GM18873 (cell line): Measurements from ENCODE around the gene HRH1.
"Not testable (repeated sequence)": the region's sequence is repeated elsewhere in the genome, so short reads cannot be mapped to it uniquely, and the experiment has no call there.

Experiments
- ATAC-seq: cut with Tn5 transposase; IDR thresholded peaks from one replicate; pipeline ENCODE4 v1.9.1; 2021; ENCODE audit warnings: mild to moderate bottlenecking, moderate library complexity, moderate number of reproducible peaks; ENCODE audit not compliant: unreplicated experiment, low FRiP score

The HRH1 gene

DNA sequence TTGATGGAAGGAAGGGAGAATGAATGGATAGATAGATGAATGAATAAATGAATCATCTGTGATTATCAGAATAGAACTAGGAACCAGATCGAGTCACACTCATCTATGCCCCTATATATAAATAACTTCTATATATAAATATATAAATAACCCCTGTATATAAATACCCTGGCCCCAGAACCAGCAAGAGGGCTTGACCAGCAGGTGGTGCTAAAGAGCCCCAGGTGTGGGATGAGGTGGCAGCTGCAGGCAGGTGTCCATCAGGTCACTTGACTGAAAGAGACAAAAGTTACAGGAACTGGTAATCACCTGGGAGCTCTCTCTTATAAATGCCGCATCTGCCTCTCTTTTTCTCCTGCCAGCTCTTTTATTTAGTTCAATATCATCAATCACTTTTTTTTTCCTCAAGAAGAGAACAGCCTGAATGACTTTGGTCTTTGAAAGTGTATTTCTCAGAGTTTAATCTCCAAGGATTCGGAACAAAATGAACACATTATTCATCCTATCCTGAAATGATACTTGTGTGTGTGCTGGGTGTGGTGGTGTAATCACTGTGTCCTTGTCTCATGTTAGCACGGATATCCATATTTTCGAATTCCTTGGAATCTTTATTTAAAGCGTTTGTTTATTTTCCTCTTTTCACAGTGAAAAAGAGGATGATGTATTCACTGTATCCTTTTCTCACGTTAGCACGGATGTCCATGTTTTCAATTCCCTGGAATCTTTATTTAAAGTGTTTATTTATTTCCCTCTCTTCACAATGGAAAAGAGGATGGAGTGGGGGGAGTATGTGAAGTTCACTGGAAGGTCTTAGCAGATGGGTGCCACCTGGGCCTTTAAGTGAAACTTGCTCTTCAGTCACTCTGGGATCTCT lies 82.5 kb downstream of the HRH1 start:
- ATAC-seq: no peak

DNA sequence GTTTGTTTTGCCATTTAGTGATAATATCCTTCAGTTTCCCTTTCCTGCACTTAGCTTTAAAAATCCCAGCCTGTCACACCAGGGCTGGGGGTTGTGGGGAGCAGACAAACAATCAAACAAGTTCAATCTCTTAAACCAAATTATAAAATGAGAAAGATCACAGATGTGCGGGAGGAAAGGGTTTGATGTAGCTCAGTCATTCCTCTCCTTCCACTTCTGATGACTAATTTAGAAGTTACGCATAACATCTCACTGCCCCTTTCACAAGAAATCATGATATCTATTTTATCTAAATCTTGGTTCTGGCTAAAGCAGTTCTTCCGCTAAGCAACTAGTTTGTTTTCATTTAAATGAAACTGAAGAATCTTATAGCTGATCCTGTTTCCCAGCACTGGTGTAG lies 83.8 kb downstream of the HRH1 start:
- ATAC-seq: no peak

GRCh38 chr3:11238880-11239279 lies 84.6 kb downstream of the HRH1 start:
- no peak for ATAC-seq

DNA sequence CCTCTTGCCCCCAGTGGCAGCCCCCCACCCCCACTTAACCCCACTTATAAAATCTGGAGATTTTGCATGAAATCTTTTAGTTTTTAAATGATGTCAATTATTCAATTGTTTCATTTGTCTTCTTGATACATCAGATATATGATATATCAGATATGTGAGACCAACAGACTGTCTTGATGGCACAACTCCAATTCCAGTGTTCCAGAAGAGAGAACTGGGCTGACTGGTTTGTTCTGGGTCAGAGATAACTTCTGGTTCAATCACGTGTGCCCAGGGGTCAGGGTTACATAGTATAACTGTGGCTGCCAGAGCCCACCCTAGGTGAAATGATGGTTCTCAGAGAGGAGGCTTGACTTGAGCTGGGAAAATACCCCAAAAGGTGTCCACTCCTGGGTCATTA lies 85.5 kb downstream of the HRH1 start:
- no peak for ATAC-seq

DNA sequence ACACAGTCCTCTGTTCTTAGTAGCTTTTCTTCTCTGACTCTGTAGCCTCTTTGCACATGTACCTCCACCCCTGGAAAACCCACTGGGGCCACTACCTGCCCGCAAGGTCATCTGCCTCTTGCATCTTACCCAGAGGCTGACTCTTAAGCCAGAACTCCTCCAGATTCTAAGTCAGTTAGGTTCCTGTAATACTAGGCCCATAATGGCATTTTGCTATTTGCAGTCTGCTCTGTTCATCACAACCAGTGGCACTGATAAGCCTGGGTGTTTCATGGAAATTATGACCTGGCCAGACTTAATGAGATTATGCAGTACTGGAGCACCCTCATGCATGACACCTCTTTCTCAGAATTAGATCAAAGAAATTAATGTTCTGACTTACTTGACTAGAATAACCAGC lies 86.2 kb downstream of the HRH1 start:
- ATAC-seq: no peak

DNA sequence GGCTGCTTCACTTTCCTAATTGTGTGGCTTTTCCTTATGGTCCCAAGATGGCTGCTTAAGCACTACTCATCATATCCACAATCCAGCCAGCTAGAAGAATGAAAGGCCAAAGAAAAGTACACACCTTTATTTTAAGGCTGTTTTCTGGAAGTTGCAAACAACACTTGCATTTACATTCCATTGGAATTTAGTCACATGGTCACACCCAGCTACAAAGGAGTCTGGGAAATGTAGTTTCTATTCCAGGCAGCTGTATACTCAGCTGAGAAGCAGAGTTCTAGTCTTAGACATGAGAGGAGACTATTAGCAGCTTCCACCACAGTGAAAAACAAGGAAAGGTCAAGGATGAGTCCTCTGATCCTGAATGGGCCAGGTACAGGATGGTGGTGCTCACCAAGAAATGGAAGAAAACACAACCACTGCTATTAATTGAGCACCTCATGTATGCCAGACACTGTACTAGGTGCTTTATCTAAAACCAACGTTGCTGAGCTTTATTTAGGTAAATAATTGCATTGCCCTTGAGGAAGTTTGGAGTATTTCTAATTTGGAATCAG lies 89.9 kb downstream of the HRH1 start:
- no peak for ATAC-seq

DNA sequence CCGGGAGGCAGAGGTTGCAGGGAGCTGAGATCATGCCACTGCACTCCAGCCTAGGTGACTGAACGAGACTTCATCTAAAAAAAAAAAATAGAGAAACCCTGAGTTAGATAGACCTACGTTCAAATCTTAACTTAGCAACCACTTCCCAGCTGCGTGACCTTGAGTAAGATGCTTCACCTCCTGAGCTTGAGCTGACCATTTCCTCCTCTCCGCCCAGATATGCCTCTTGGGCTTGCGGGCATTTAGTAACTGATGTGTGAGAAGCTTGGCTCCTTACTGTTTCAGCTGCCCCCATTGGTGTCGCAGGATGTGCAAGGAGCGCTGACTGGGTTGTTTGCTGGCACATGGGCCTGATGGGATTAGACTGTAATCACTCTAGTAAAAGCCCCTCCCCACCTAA lies 91.0 kb downstream of the HRH1 start:
- ATAC-seq: no peak

GRCh38 chr3:11245827-11246662 lies 91.8 kb downstream of the HRH1 start:
- ATAC-seq: no peak

- ATAC-seq: no peak
Observed at GRCh38 chr3:11246663-11246970, 92.3 kb downstream of the HRH1 start.

DNA sequence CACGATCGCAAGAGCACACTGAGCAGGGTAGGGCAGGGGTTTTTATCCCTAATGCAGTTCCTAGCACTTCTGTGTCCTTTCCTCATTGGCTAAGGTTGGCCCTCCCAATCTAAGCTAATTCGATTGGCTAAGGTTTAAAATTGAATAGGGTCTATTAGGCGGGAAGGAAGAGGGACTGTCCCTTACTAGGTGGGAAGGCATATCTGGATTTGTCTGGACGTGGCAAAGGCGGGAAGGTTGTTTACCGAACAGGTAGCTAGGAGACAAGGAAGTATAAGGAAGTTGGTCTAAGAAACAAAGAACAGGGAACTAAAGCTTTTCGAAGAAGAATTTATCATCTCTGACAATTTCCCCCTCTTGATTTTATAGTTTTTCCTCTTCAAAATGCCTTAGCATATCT lies 93.1 kb downstream of the HRH1 start:
- no peak for ATAC-seq

GRCh38 chr3:11248596-11248995 lies 94.3 kb downstream of the HRH1 start:
- no peak for ATAC-seq

DNA sequence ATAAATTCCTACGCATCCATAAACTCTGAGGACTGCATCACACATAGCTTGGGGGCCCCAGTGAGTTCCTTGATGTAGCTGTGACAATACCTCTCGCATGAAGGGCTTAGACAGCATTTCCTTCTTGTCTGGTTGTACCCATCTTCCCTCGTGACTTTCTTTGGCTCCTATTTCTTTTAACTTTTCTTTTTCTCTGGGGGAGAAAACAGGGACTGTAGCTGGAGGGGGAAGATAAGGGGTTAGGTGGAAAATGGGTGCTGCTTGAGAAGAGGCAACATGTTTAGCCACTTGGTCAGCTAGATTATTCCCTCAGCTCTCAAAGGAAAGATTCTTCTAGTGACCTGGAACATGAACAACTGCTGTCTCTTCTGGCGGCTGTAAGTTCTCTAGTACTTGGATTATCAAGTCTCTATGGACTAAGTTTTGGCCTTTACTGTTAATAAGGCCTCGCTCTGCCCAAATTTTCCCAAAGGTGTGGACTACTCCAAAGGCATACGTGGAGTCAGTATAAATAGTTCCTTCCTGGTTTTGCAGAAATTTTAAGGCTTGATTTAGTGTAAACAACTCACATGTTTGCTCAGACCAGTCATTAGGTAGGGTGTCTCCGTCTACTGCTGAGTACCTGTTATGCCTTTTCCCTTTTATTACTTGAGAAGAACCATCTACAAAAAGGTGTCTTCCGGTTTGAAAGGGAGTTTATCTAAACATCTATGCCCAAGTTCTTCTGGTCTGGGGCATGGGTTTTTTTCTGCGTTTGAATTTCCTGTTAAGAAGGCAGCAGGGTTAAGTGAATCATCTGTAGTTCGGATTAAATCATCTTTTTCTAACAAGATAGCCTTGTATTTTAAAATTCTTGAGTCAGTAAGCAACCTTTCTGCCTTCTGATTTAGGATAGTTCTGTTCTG lies 96.9 kb downstream of the HRH1 start:
- ATAC-seq: no peak

DNA sequence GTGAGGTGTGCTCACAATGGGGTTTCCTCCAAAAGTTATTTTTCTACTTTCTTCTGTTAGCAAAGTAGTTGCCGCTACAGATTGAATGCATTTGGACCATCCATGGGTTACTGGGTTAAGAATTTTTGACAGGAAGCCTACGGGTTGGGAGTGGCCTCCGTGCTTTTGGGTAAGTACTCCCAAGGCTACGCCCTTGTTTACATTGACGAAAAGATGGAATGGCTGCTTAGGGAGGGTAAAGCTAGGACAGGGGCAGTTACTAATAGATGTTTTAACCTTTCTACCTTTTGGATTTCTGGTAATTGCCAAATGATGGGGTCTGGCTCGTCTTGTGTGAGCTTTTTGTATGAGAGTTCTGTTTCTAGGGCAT lies 97.5 kb downstream of the HRH1 start:
- ATAC-seq: no peak

- ATAC-seq: no peak
Observed at GRCh38 chr3:11254876-11255275, 100.6 kb downstream of the HRH1 start.

- not testable (repeated sequence) for ATAC-seq
Observed at GRCh38 chr3:11255537-11255936, 101.2 kb downstream of the HRH1 start.

DNA sequence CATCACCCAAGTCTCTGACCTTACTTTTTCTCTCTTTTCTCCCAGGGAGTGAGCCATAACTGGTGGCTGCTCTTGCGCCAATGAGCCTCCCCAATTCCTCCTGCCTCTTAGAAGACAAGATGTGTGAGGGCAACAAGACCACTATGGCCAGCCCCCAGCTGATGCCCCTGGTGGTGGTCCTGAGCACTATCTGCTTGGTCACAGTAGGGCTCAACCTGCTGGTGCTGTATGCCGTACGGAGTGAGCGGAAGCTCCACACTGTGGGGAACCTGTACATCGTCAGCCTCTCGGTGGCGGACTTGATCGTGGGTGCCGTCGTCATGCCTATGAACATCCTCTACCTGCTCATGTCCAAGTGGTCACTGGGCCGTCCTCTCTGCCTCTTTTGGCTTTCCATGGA lies 104.7 kb downstream of the HRH1 start:
- no peak for ATAC-seq

GRCh38 chr3:11260460-11260859 lies 106.2 kb downstream of the HRH1 start:
- no peak for ATAC-seq

DNA sequence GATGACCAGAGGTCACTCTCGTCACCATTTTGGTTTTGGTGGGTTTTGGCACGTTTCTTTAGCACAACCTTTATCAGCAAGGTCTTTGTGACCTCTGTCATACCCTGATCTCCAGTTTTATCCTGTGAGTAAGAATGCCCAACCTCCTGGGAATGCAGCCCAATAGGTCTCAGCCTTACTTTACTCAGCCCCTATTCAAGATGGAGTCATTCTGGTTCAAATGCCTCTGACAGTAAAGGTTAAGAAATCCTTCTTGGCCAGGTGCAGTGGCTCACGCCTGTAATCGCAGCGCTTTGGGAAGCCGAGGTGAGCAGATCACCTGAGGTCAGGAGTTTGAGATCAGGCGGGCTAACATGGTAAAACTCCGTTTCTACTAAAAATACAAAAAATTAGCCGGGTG lies 114.7 kb downstream of the HRH1 start:
- ATAC-seq: no peak

- peak; percentile 90 for ATAC-seq
Observed at GRCh38 chr3:11271986-11272904, 118.0 kb downstream of the HRH1 start, which contains the start of gene ATG7. TSS of gene ATG7 (plus strand) at chr3:11272397. CDS start at chr3:11298696, 26,299 bp downstream.
